ENCODE measurements around the gene STRBP.

STRBP gene

GRCh38 chr9:123265833-123266232, 2.6 kb downstream of the STRBP start:
- TF ChIP-seq, protein P1, sequence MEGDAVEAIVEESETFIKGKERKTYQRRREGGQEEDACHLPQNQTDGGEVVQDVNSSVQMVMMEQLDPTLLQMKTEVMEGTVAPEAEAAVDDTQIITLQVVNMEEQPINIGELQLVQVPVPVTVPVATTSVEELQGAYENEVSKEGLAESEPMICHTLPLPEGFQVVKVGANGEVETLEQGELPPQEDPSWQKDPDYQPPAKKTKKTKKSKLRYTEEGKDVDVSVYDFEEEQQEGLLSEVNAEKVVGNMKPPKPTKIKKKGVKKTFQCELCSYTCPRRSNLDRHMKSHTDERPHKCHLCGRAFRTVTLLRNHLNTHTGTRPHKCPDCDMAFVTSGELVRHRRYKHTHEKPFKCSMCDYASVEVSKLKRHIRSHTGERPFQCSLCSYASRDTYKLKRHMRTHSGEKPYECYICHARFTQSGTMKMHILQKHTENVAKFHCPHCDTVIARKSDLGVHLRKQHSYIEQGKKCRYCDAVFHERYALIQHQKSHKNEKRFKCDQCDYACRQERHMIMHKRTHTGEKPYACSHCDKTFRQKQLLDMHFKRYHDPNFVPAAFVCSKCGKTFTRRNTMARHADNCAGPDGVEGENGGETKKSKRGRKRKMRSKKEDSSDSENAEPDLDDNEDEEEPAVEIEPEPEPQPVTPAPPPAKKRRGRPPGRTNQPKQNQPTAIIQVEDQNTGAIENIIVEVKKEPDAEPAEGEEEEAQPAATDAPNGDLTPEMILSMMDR (IDR thresholded peaks at IDR 0.05; ENCODE audit: control extremely low read depth, extremely low read depth, low read depth, missing control alignments): no peak
- ChIA-PET CTCF (interaction anchor here (1.5 kb wide), 1 partner anchor 14 kb away, joined by 4 read pairs; no protein-coding TSS in a partner anchor), POLR2A (interaction anchor here (0.6 kb wide), 1 partner anchor 406 kb away, joined by 10 read pairs; no protein-coding TSS in a partner anchor)

GRCh38 chr9:123263227-123263626, 5.2 kb downstream of the STRBP start:
- ChIA-PET POLR2A (no interaction called here), CTCF (interaction anchor here (1.1 to 1.4 kb wide), 4 partner anchors 10 to 59 kb away, joined by 3 to 6 read pairs (median 4); no protein-coding TSS in a partner anchor)
- DNase-seq (ENCODE audit: extremely low spot score): no peak
- TF ChIP-seq, protein P1 (IDR thresholded peaks at IDR 0.05; ENCODE audit: control extremely low read depth, extremely low read depth, low read depth, missing control alignments): no peak

More at GRCh38 chr9:123265833-123266232, 2.6 kb downstream of the STRBP start:
- DNase-seq (ENCODE audit: extremely low spot score): no peak

GRCh38 chr9:123262338-123262737, 6.0 kb downstream of the STRBP start:
- CTCF ChIA-PET: interaction anchor here (1.3 to 3.1 kb wide), 3 partner anchors 11 to 88 kb away, joined by 3 to 15 read pairs (median 9); no protein-coding TSS in a partner anchor
- TF ChIP-seq, protein P1 (IDR thresholded peaks at IDR 0.05; ENCODE audit: control extremely low read depth, extremely low read depth, low read depth, missing control alignments): no peak
- DNase-seq (ENCODE audit: extremely low spot score): no peak
- POLR2A ChIA-PET: no interaction called here

- TF ChIP-seq, protein P1 (IDR thresholded peaks at IDR 0.05; ENCODE audit: control extremely low read depth, extremely low read depth, low read depth, missing control alignments): no peak
- ChIA-PET CTCF (interaction anchor here (1.0 to 3.1 kb wide), 12 partner anchors 9 to 94 kb away, joined by 3 to 15 read pairs (median 4); no protein-coding TSS in a partner anchor), POLR2A (no interaction called here)
- DNase-seq (ENCODE audit: extremely low spot score): no peak
Measured at GRCh38 chr9:123261006-123261677, 7.2 kb downstream of the STRBP start.

GRCh38 chr9:123260340-123260739, 8.0 kb downstream of the STRBP start:
- DNase-seq (ENCODE audit: extremely low spot score): no peak
- CTCF ChIA-PET: interaction anchor here (1.0 to 3.1 kb wide), 9 partner anchors 8 to 90 kb away, joined by 3 to 15 read pairs (median 3); partner anchors contain the start of gene STRBP
- POLR2A ChIA-PET: no interaction called here
- TF ChIP-seq, protein P1 (IDR thresholded peaks at IDR 0.05; ENCODE audit: control extremely low read depth, extremely low read depth, low read depth, missing control alignments): no peak

GRCh38 chr9:123257276-123257675, 11.1 kb downstream of the STRBP start:
- ChIA-PET CTCF (no interaction called here), POLR2A (no interaction called here)
- DNase-seq (ENCODE audit: extremely low spot score): no peak
- TF ChIP-seq, protein P1 (IDR thresholded peaks at IDR 0.05; ENCODE audit: control extremely low read depth, extremely low read depth, low read depth, missing control alignments): no peak

Data from GM10248 (cell line).